ENCODE results near the gene NPM3.
A peak's percentile ranks its signal among the peaks of the same experiment; 100 is the strongest.

Gene NPM3

GRCh38 chr10:101817337-101818118 lies 34.3 kb upstream of the NPM3 start:
- peak overlapping the region; percentile 96 for H3K4me3 ChIP-seq (ENCODE audit: low read depth, low read length)
- TF ChIP-seq, protein P1, sequence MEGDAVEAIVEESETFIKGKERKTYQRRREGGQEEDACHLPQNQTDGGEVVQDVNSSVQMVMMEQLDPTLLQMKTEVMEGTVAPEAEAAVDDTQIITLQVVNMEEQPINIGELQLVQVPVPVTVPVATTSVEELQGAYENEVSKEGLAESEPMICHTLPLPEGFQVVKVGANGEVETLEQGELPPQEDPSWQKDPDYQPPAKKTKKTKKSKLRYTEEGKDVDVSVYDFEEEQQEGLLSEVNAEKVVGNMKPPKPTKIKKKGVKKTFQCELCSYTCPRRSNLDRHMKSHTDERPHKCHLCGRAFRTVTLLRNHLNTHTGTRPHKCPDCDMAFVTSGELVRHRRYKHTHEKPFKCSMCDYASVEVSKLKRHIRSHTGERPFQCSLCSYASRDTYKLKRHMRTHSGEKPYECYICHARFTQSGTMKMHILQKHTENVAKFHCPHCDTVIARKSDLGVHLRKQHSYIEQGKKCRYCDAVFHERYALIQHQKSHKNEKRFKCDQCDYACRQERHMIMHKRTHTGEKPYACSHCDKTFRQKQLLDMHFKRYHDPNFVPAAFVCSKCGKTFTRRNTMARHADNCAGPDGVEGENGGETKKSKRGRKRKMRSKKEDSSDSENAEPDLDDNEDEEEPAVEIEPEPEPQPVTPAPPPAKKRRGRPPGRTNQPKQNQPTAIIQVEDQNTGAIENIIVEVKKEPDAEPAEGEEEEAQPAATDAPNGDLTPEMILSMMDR (IDR thresholded peaks at IDR 0.05; ENCODE audit: borderline replicate concordance, insufficient read depth, low read depth, low read length): no peak

- H3K4me3 ChIP-seq (ENCODE audit: low read depth, low read length): peak overlapping the region; percentile 96
- TF ChIP-seq, protein P1 (IDR thresholded peaks at IDR 0.05; ENCODE audit: borderline replicate concordance, insufficient read depth, low read depth, low read length): no peak
Observed at GRCh38 chr10:101816913-101817336, 33.7 kb upstream of the NPM3 start.

DNA sequence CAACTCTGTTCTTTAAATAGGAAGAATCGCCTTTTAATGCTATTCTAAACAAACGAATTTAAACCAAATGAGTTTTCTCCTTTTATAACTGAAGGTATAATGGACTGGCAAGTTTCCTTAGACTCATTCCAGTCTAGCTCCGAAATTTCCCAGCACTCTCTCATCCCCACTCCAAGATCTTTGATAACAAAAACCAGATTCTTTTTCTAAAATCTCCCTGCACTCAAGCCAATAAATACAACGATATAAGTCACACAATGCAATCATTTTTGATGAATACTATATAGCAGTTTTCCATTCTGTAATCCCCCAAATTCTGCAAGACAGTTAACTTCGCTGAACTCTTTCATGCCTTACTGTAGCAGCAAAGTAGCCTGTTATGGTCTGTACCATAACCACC lies 33.1 kb upstream of the NPM3 start:
- TF ChIP-seq, protein P1 (IDR thresholded peaks at IDR 0.05; ENCODE audit: borderline replicate concordance, insufficient read depth, low read depth, low read length): no peak
- H3K4me3 ChIP-seq (ENCODE audit: low read depth, low read length): peak overlapping the region; percentile 96

DNA sequence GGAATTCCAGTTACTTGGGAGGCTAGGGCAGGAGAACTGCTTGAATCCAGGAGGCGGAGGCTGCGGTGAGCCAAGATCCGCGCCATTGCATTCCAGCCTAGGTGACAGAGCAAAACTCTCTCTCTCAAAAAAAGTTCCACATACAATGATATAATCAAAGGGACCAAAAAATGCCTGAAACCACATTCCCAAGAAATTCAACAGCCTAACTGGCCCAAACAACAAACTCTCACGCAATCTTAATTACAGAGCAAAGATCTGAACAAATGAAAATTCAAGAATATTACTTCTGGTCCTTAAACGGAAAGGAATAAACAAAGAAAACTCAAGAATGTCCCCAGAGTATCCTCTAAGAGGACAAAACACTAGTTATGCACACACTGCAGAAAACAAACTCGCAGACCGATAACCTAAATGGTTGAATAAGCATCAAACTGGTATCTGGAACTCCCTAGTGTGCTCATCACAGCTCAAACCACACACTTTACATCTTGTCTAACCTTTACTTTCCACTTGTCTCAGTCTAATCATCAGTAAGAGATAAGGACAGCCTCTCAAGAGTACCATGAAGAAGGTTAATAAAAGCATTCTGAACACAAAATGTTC lies 31.3 kb upstream of the NPM3 start:
- TF ChIP-seq, protein P1 (IDR thresholded peaks at IDR 0.05; ENCODE audit: borderline replicate concordance, insufficient read depth, low read depth, low read length): no peak

DNA sequence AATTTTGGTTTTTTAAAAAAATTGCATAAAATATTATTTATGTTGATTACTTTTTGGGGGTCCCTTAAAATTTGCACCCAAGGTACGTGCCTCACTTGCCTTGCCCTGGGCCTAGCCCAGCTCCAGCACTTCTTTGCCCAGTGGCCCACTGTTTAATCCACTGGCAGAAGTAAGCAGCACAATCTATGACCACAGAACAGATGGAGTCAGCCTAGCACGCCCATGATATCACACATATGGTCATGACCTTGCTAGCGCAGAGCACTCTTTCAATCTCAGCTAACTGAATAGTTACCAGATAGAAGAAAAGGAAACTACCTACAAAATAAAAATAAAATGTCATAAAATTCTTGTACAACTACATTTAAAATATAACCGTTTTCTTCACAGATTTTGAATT lies 29.4 kb upstream of the NPM3 start:
- H3K4me3 ChIP-seq (ENCODE audit: low read depth, low read length): no peak overlapping the region

More for the DNA sequence above, 31.3 kb upstream of the NPM3 start:
- H3K4me3 ChIP-seq (ENCODE audit: low read depth, low read length): peak overlapping the region; percentile 96

DNA sequence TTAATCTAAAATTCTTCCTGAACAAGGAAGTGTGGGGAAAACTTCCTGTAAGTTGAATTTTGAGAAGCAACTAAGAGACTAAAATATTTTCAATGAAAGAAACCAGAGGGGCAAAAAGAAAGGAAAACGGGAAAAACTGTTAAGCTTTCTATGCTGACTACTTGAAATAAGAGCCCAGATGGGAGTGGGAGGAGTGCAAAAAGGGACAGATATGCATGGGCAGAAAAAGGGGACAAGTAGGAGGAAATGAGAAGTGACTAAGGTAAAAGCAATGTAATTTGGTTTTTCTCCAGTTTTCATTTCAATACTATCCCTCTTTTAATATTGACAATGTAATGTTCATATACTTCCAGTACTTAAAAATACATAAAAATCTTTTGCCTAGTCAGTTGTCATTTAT lies 23.9 kb upstream of the NPM3 start:
- TF ChIP-seq, protein P1 (IDR thresholded peaks at IDR 0.05; ENCODE audit: borderline replicate concordance, insufficient read depth, low read depth, low read length): no peak
- no peak overlapping the region for H3K4me3 ChIP-seq (ENCODE audit: low read depth, low read length)

More for the DNA sequence above, 29.4 kb upstream of the NPM3 start:
- TF ChIP-seq, protein P1 (IDR thresholded peaks at IDR 0.05; ENCODE audit: borderline replicate concordance, insufficient read depth, low read depth, low read length): no peak

GRCh38 chr10:101803511-101803910 lies 20.3 kb upstream of the NPM3 start:
- TF ChIP-seq, protein P1 (IDR thresholded peaks at IDR 0.05; ENCODE audit: borderline replicate concordance, insufficient read depth, low read depth, low read length): no peak
- H3K4me3 ChIP-seq (ENCODE audit: low read depth, low read length): no peak overlapping the region
